Measurements from ENCODE around the gene CMTM8. TPM values are rescaled to one million over a fixed set of nuclear protein-coding genes. Genes with fewer than 3 reads are reported as not detected.

Gene CMTM8
- total and polyA plus RNA-seq, 10 of the 15 experiments (the other 5 are each of a cell fraction or from before 2014, with no cell fraction given) = 0.11 to 0.23 TPM; not detected in 8

DNA sequence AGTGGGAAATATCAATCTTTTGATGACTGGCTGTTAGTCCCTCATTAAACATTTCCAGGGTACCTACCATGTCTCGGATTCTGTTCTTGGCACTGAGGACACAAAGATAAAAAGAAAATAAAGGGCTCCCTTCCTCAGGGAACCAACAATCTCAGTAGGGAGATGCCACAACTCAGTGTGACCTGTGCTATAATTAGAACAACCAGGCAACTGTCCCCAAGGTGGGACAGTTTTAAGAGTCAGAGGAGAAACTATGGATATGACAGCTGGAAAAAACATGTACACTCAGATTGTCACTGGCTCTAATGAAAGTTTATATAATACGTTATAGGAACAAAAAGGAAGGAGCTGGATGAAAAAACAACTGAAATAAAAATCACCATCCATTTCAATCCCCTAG, 23.3 kb upstream of the CMTM8 start:
- H3K27ac ChIP-seq (ENCODE audit: control insufficient read depth, insufficient read depth) = no peak overlapping the region
- H3K9ac ChIP-seq (ENCODE audit: control insufficient read depth, insufficient read depth, low read length) = no peak overlapping the region
- no peaks in the 10 kb centered on the region for H3K79me2 ChIP-seq (ENCODE audit: control insufficient read depth, insufficient read depth, low read length)
- 53% methylated on average over 2 of the region's 2 CpGs for WGBS (ENCODE audit: insufficient coverage, insufficient replicate concordance, low lambda C conversion rate, missing lambda C conversion rate)
- H2AFZ ChIP-seq (ENCODE audit: control insufficient read depth, low read depth, low read length) = no peak overlapping the region
- H3K27me3 ChIP-seq (replicated peaks in 1 of 2; ENCODE audit: control insufficient read depth in 2 of 2, insufficient read depth in 2 of 2, low read length in 1 of 2) = peaks cover 0 to 2% of the 10 kb centered on the region in 2 experiments; a peak in 2 of 4 replicates
- no peak for FAIRE-seq
- POLR2A ChIA-PET = no interaction called here
- intact Hi-C loops (cut with micrococcal nuclease; ENCODE audit: unreplicated experiment) (no loop called here), in situ Hi-C loops (cut with MboI) (no loop called here)
- SMC1A ChIA-PET (ENCODE audit: uncharacterized antibody, unreplicated experiment) = interaction anchor here (0.7 kb wide), 1 partner anchor 465 kb away, joined by 3 read pairs; no protein-coding TSS in a partner anchor
- no peaks in the 10 kb centered on the region for H3K4me1 ChIP-seq (ENCODE audit: control insufficient read depth, insufficient read depth, low read length)
- H3K36me3 ChIP-seq (ENCODE audit: control insufficient read depth in 2 of 2, insufficient read depth in 2 of 2, low read length in 1 of 2) = no peaks in the 10 kb centered on the region
- H3K9me3 ChIP-seq (replicated peaks; ENCODE audit: control insufficient read depth, insufficient read depth, low read length) = no peaks in the 10 kb centered on the region; the same call in 2 of the 3 replicates
- ATAC-seq = no peak
- no peaks in the 10 kb centered on the region for H4K20me1 ChIP-seq (ENCODE audit: control insufficient read depth, insufficient read depth)
- CTCF ChIA-PET = no interaction called here
- no peak for DNase-seq (ENCODE audit: low read depth, low spot score)
- RAD21 ChIA-PET (ENCODE audit: unreplicated experiment) = no interaction called here
- no peak overlapping the region for H3K4me2 ChIP-seq (ENCODE audit: control insufficient read depth, insufficient read depth)
- no TSS peak for BruUV-seq (replicated peaks)
- no peak overlapping the region for H3K4me3 ChIP-seq
- TF ChIP-seq CREB1 (IDR thresholded peaks at IDR 0.05; ENCODE audit: low read depth) = no peak
- TF ChIP-seq, protein P1, sequence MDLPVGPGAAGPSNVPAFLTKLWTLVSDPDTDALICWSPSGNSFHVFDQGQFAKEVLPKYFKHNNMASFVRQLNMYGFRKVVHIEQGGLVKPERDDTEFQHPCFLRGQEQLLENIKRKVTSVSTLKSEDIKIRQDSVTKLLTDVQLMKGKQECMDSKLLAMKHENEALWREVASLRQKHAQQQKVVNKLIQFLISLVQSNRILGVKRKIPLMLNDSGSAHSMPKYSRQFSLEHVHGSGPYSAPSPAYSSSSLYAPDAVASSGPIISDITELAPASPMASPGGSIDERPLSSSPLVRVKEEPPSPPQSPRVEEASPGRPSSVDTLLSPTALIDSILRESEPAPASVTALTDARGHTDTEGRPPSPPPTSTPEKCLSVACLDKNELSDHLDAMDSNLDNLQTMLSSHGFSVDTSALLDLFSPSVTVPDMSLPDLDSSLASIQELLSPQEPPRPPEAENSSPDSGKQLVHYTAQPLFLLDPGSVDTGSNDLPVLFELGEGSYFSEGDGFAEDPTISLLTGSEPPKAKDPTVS (IDR thresholded peaks at IDR 0.05; ENCODE audit: low read depth, low read length) = no peak
- TF ChIP-seq, protein P2, sequence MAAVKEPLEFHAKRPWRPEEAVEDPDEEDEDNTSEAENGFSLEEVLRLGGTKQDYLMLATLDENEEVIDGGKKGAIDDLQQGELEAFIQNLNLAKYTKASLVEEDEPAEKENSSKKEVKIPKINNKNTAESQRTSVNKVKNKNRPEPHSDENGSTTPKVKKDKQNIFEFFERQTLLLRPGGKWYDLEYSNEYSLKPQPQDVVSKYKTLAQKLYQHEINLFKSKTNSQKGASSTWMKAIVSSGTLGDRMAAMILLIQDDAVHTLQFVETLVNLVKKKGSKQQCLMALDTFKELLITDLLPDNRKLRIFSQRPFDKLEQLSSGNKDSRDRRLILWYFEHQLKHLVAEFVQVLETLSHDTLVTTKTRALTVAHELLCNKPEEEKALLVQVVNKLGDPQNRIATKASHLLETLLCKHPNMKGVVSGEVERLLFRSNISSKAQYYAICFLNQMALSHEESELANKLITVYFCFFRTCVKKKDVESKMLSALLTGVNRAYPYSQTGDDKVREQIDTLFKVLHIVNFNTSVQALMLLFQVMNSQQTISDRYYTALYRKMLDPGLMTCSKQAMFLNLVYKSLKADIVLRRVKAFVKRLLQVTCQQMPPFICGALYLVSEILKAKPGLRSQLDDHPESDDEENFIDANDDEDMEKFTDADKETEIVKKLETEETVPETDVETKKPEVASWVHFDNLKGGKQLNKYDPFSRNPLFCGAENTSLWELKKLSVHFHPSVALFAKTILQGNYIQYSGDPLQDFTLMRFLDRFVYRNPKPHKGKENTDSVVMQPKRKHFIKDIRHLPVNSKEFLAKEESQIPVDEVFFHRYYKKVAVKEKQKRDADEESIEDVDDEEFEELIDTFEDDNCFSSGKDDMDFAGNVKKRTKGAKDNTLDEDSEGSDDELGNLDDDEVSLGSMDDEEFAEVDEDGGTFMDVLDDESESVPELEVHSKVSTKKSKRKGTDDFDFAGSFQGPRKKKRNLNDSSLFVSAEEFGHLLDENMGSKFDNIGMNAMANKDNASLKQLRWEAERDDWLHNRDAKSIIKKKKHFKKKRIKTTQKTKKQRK (IDR thresholded peaks at IDR 0.05; ENCODE audit: low read depth, low read length) = no peak
- TF ChIP-seq ETV6 (conservative IDR thresholded peaks at IDR 0.05 in 1 of 2, IDR thresholded peaks at IDR 0.05 in 1 of 2; ENCODE audit: borderline replicate concordance in 1 of 2, low read depth in 1 of 2) = no peak
- TF ChIP-seq MTA2 (IDR thresholded peaks at IDR 0.05; ENCODE audit: low read depth) = no peak
- TF ChIP-seq YY1 (IDR thresholded peaks at IDR 0.05; ENCODE audit: low read depth, low read length) = no peak
- TF ChIP-seq TBL1XR1 (IDR thresholded peaks at IDR 0.05; ENCODE audit: low read depth, low read length) = no peak
- TF ChIP-seq, protein P3, sequence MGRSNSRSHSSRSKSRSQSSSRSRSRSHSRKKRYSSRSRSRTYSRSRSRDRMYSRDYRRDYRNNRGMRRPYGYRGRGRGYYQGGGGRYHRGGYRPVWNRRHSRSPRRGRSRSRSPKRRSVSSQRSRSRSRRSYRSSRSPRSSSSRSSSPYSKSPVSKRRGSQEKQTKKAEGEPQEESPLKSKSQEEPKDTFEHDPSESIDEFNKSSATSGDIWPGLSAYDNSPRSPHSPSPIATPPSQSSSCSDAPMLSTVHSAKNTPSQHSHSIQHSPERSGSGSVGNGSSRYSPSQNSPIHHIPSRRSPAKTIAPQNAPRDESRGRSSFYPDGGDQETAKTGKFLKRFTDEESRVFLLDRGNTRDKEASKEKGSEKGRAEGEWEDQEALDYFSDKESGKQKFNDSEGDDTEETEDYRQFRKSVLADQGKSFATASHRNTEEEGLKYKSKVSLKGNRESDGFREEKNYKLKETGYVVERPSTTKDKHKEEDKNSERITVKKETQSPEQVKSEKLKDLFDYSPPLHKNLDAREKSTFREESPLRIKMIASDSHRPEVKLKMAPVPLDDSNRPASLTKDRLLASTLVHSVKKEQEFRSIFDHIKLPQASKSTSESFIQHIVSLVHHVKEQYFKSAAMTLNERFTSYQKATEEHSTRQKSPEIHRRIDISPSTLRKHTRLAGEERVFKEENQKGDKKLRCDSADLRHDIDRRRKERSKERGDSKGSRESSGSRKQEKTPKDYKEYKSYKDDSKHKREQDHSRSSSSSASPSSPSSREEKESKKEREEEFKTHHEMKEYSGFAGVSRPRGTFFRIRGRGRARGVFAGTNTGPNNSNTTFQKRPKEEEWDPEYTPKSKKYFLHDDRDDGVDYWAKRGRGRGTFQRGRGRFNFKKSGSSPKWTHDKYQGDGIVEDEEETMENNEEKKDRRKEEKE (IDR thresholded peaks at IDR 0.05) = no peak
- TF ChIP-seq RBBP5 (conservative IDR thresholded peaks at IDR 0.05) = no peak
- no peak for TF ChIP-seq SIX5 (IDR thresholded peaks at IDR 0.05; ENCODE audit: low read depth, low read length, severe bottlenecking)
- TF ChIP-seq, protein P4, sequence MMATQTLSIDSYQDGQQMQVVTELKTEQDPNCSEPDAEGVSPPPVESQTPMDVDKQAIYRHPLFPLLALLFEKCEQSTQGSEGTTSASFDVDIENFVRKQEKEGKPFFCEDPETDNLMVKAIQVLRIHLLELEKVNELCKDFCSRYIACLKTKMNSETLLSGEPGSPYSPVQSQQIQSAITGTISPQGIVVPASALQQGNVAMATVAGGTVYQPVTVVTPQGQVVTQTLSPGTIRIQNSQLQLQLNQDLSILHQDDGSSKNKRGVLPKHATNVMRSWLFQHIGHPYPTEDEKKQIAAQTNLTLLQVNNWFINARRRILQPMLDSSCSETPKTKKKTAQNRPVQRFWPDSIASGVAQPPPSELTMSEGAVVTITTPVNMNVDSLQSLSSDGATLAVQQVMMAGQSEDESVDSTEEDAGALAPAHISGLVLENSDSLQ (IDR thresholded peaks at IDR 0.05) = no peak
- no peak for TF ChIP-seq ZNF622 (IDR thresholded peaks at IDR 0.05)
- TF ChIP-seq, protein P5, sequence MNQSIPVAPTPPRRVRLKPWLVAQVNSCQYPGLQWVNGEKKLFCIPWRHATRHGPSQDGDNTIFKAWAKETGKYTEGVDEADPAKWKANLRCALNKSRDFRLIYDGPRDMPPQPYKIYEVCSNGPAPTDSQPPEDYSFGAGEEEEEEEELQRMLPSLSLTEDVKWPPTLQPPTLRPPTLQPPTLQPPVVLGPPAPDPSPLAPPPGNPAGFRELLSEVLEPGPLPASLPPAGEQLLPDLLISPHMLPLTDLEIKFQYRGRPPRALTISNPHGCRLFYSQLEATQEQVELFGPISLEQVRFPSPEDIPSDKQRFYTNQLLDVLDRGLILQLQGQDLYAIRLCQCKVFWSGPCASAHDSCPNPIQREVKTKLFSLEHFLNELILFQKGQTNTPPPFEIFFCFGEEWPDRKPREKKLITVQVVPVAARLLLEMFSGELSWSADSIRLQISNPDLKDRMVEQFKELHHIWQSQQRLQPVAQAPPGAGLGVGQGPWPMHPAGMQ (IDR thresholded peaks at IDR 0.05; ENCODE audit: borderline replicate concordance) = no peak
- TF ChIP-seq BRCA1 (IDR thresholded peaks at IDR 0.05; ENCODE audit: low read depth, low read length) = no peak
- TF ChIP-seq BMI1 (IDR thresholded peaks at IDR 0.05; ENCODE audit: borderline replicate concordance) = no peak
